H1 (cell line): ENCODE measurements around the gene OTOF. TPM values are rescaled to one million over a fixed set of nuclear protein-coding genes. Genes with fewer than 3 reads are reported as not detected.

Experiments
- ASH2L ChIP-seq: fragments of 200-600, 300-600 bp; sonication (generic); IDR thresholded peaks from one replicate; pipeline ENCODE4 v1.7.1; 2017; ENCODE audit warnings: low read length
- ATF2 ChIP-seq: IDR thresholded peaks from 2 replicates; pipeline ENCODE4 v1.6.1; 2012; ENCODE audit warnings: low read length, inconsistent platforms
- CBX5 ChIP-seq: fragments of 300-800, 300-1000 bp; sonication (generic); IDR thresholded peaks from 2 replicates; pipeline ENCODE4 v1.7.1; 2016; ENCODE audit warnings: antibody characterized with exemption, low read length, low read depth
- CHD1 ChIP-seq: IDR thresholded peaks from 2 replicates; pipeline ENCODE4 v1.6.1; 2012; ENCODE audit warnings: low read depth, low read length, improper control_type of control experiment
- CHD2 ChIP-seq: IDR thresholded peaks from 2 replicates; pipeline ENCODE4 v1.6.1; 2012; ENCODE audit warnings: low read length, improper control_type of control experiment
- CREB1 ChIP-seq: IDR thresholded peaks from 2 replicates; pipeline ENCODE4 v1.6.1; 2012; ENCODE audit warnings: inconsistent platforms
- CTBP2 ChIP-seq: IDR thresholded peaks from 2 replicates; pipeline ENCODE4 v1.7.0; 2011; ENCODE audit warnings: borderline replicate concordance, mild to moderate bottlenecking, moderate library complexity, mixed read lengths, low read length; ENCODE audit not compliant: insufficient read depth, insufficient read length
- EP300 ChIP-seq, 2 experiments: IDR thresholded peaks; 1 replicate in 1 of 2; 2 replicates in 1 of 2; pipeline ENCODE4 v1.6.1; 2011 to 2012; ENCODE audit warnings: low read depth in 2 of 2, low read length in 2 of 2, mild to moderate bottlenecking in 2 of 2, borderline replicate concordance in 1 of 2, inconsistent platforms in 1 of 2, moderate library complexity in 1 of 2
- FOSL1 ChIP-seq: IDR thresholded peaks from 2 replicates; pipeline ENCODE4 v1.6.1; 2011; ENCODE audit warnings: mild to moderate bottlenecking, low read depth, low read length, moderate library complexity; ENCODE audit not compliant: insufficient read depth
- JUN ChIP-seq: IDR thresholded peaks from 2 replicates; pipeline ENCODE4 v1.6.1; 2011; ENCODE audit warnings: low read depth, mild to moderate bottlenecking, improper control_type of control experiment, low read length
- KDM1A ChIP-seq: fragments of 200-600, 300-600 bp; sonication (generic); IDR thresholded peaks from 2 replicates; pipeline ENCODE4 v1.7.1; 2016; ENCODE audit warnings: mild to moderate bottlenecking, low read length, borderline replicate concordance
- MAX ChIP-seq: IDR thresholded peaks from 2 replicates; pipeline ENCODE4 v1.6.1; 2012; ENCODE audit warnings: inconsistent platforms
- POLR2A ChIP-seq, 2 experiments: IDR thresholded peaks; 1 replicate in 1 of 2; 2 replicates in 1 of 2; pipeline ENCODE4 v1.6.1; 2011; ENCODE audit warnings: low read depth in 2 of 2, low read length in 2 of 2, mild to moderate bottlenecking in 2 of 2; ENCODE audit errors: control extremely low read depth in 1 of 2
- RBBP5 ChIP-seq: IDR thresholded peaks from 2 replicates; pipeline ENCODE4 v1.7.1; 2012; ENCODE audit warnings: low read depth, mild to moderate bottlenecking, inconsistent platforms, low read length, moderate library complexity, borderline replicate concordance
- RNF2 ChIP-seq: fragments of 200-900, 300-1000 bp; sonication (generic); IDR thresholded peaks from 2 replicates; pipeline ENCODE4 v1.7.1; 2016; ENCODE audit warnings: borderline replicate concordance, low read depth, mild to moderate bottlenecking, antibody characterized with exemption, low read length; ENCODE audit not compliant: poor library complexity, severe bottlenecking; ENCODE audit errors: missing control alignments
- RXRA ChIP-seq: IDR thresholded peaks from 2 replicates; pipeline ENCODE4 v1.6.1; 2011; ENCODE audit warnings: low read depth, mild to moderate bottlenecking, low read length, moderate library complexity; ENCODE audit not compliant: insufficient read depth
- SIN3A ChIP-seq, 2 experiments: IDR thresholded peaks in 1 of 2; conservative IDR thresholded peaks in 1 of 2; 2 replicates each; pipeline ENCODE4 v1.6.1; 2011 to 2012; ENCODE audit warnings: low read length in 2 of 2, improper control_type of control experiment in 1 of 2, low read depth in 1 of 2, mild to moderate bottlenecking in 1 of 2
- SP2 ChIP-seq: IDR thresholded peaks from 2 replicates; pipeline ENCODE4 v1.6.1; 2012; ENCODE audit warnings: mild to moderate bottlenecking, low read length, inconsistent platforms
- TAF1 ChIP-seq: IDR thresholded peaks from 2 replicates; pipeline ENCODE4 v1.6.1; 2011; ENCODE audit warnings: mild to moderate bottlenecking, low read depth, low read length
- USF2 ChIP-seq: IDR thresholded peaks from 2 replicates; pipeline ENCODE4 v1.6.1; 2011; ENCODE audit warnings: low read length, improper control_type of control experiment
- polyA plus RNA-seq, 7 experiments: library from polyadenylated mRNA; depleted of rRNA in 3 of 7; stranded (reverse) in 5 of 7; unstranded in 2 of 7; fragments of >200 nt in 5 of 7; fragments of 200-250 nt in 2 of 7; gene quantifications; 1 replicate in 5 of 7; 2 replicates in 1 of 7; 4 replicates in 1 of 7; pipeline versions ENCODE4 v1.2.1 to v1.2.3, GENCODE V29; 2011 to 2013; ENCODE audit warnings: missing spikeins in 2 of 7, mixed read lengths in 2 of 7
- total RNA-seq: library from RNA; stranded (reverse); fragmentation: NEBNext Ultra II Directional; extraction: Animal tissue kit (Norgen Biotek cat#: 25700); gene quantifications from 2 replicates; pipeline ENCODE4 v1.2.1, GENCODE V29; 2021

Gene OTOF
- total and polyA plus RNA-seq, 2 of the 8 experiments (the other 6 are each of a cell fraction or from before 2014, with no cell fraction given): 0.06 TPM; not detected in 1

GRCh38 chr2:26503231-26503880 lies 25.4 kb upstream of the OTOF start (continued):
- TF ChIP-seq USF2: no peak
- no peak for TF ChIP-seq CTBP2
- TF ChIP-seq CHD2: peak; percentile 38; the same call in 1 of the 2 replicates
- TF ChIP-seq POLR2A (IDR thresholded peaks at IDR 0.05; ENCODE audit: control extremely low read depth in 1 of 2, low read depth in 2 of 2, low read length in 2 of 2): peak in 1 of 2 experiments; percentile 58; a peak in 1 of 3 replicates
- no peak for TF ChIP-seq RNF2
- peak; percentile 81 for TF ChIP-seq CREB1
- no peak for TF ChIP-seq CHD1
- peak; percentile 72; the same call in 1 of the 2 replicates for TF ChIP-seq RBBP5
- no peak for TF ChIP-seq CBX5
- TF ChIP-seq ASH2L: peak; percentile 71
- TF ChIP-seq KDM1A: 0 out of 2 replicates have a peak, but pooled peaks have one; percentile 9
- TF ChIP-seq ATF2: no peak
- TF ChIP-seq EP300 (IDR thresholded peaks at IDR 0.05; ENCODE audit: borderline replicate concordance in 1 of 2, low read depth in 2 of 2, low read length in 2 of 2): no peak
- 0 out of 4 replicates have a peak, but pooled peaks of 1 of the 2 experiments have one; percentile 43 for TF ChIP-seq SIN3A (conservative IDR thresholded peaks at IDR 0.05 in 1 of 2, IDR thresholded peaks at IDR 0.05 in 1 of 2; ENCODE audit: low read depth in 1 of 2, low read length in 2 of 2)
- no peak for TF ChIP-seq FOSL1
- no peak for TF ChIP-seq RXRA
- TF ChIP-seq SP2: no peak
- no peak for TF ChIP-seq JUN
- TF ChIP-seq MAX: peak; percentile 84
- TF ChIP-seq TAF1: 0 out of 2 replicates have a peak, but pooled peaks have one; percentile 35
